Prostate gland (tissue), 2 donors: Measurements from ENCODE around the gene KIAA1328. TPM values are rescaled to one million over a fixed set of nuclear protein-coding genes. Genes with fewer than 3 reads are reported as not detected.

ENCODE experiments used
- DNase-seq: peaks from one replicate; pipeline ENCODE4 v3.0.0-alpha.2; 2019; ENCODE audit warnings: low spot score
- H3K27ac ChIP-seq, 2 donors: fragments of 200-600 bp; sonication (generic); 2 replicates each; pipeline ENCODE4 v1.5.1; 2017 to 2019
- H3K27me3 ChIP-seq: fragments of 200-600 bp; sonication (generic); replicated peaks from 2 replicates; pipeline ENCODE4 v1.5.1; 2019; ENCODE audit not compliant: insufficient read depth
- H3K36me3 ChIP-seq, 2 donors: fragments of 200-600 bp; sonication (generic); 1 replicate in 1 of 2; 2 replicates in 1 of 2; pipeline versions ENCODE4 v1.5.1 to v1.8.1; 2017 to 2019
- H3K4me1 ChIP-seq: fragments of 200-600 bp; sonication (generic); replicated peaks from 2 replicates; pipeline ENCODE4 v1.5.1; 2019
- H3K4me3 ChIP-seq, 2 donors: fragments of 200-600 bp; sonication (generic); 2 replicates each; pipeline ENCODE4 v1.5.1; 2017 to 2019
- H3K9me3 ChIP-seq: fragments of 200-600 bp; sonication (generic); 2 replicates; pipeline ENCODE4 v1.5.1; 2017
- POLR2A ChIP-seq: fragments of 450-650 bp; IDR thresholded peaks from one replicate; pipeline ENCODE4 v1.6.1; 2016; ENCODE audit warnings: antibody characterized with exemption, mild to moderate bottlenecking
- POLR2AphosphoS5 ChIP-seq: sonication (generic); formaldehyde crosslinking; IDR thresholded peaks from one replicate; pipeline ENCODE4 v1.6.1; 2017; ENCODE audit warnings: antibody characterized with exemption
- WGBS: methylation state at CpG from one replicate; pipeline ENCODE4 v1.1.5; 2018; 5-methylcytosine and 5-hydroxymethylcytosine counted together
- intact Hi-C: fragments of 100-400 bp; cut with DNase I; formaldehyde crosslinking; loops from one replicate; pipeline ENCODE4 v1.14.2; 2022
- total RNA-seq, 2 donors: library from RNA; depleted of rRNA; stranded (reverse); fragments of >200 nt; gene quantifications; one replicate each; pipeline ENCODE4 v1.1.0, GENCODE V29; 2016
- TF ChIP-seq, protein P1 (sequence below), 4 experiments: fragments of 200-600 bp in 2 of 4; fragments of 450-650 bp in 2 of 4; sonication (generic) in 2 of 4; IDR thresholded peaks; 1 replicate in 3 of 4; 2 replicates in 1 of 4; pipeline ENCODE4 v1.5.1; 2016 to 2019; ENCODE audit warnings: antibody characterized with exemption in 4 of 4, mild to moderate bottlenecking in 2 of 4, moderate library complexity in 2 of 4

KIAA1328 gene
- total RNA-seq, 2 donors from 2014 or later, result 8.7 to 13.7 TPM

DNA sequence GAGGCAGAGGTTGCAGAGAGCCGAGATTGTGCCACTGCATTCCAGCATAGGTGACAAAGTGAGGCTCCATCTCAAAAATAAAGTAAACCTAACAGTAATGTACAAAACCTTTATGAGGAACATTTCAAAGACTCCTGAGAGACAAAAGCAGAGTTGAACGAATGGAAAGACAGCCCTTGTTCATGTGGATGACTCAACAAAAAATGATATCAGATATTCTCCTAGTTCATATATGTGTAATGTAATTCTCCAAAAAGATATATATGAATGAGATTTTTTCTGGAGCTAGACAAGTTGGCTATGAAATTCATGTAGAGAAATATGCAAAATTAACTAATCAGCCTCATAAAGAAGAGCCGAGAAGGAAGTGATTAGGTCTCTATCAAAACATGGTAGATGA lies 61.7 kb downstream of the KIAA1328 start:
- TF ChIP-seq POLR2A, result no peak
- TF ChIP-seq POLR2AphosphoS5, result no peak
- TF ChIP-seq, protein P1, sequence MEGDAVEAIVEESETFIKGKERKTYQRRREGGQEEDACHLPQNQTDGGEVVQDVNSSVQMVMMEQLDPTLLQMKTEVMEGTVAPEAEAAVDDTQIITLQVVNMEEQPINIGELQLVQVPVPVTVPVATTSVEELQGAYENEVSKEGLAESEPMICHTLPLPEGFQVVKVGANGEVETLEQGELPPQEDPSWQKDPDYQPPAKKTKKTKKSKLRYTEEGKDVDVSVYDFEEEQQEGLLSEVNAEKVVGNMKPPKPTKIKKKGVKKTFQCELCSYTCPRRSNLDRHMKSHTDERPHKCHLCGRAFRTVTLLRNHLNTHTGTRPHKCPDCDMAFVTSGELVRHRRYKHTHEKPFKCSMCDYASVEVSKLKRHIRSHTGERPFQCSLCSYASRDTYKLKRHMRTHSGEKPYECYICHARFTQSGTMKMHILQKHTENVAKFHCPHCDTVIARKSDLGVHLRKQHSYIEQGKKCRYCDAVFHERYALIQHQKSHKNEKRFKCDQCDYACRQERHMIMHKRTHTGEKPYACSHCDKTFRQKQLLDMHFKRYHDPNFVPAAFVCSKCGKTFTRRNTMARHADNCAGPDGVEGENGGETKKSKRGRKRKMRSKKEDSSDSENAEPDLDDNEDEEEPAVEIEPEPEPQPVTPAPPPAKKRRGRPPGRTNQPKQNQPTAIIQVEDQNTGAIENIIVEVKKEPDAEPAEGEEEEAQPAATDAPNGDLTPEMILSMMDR (IDR thresholded peaks at IDR 0.05), result no peak
- H3K27ac ChIP-seq, result no peak overlapping the region

GRCh38 chr18:36893227-36893626 lies 64.3 kb downstream of the KIAA1328 start:
- H3K27me3 ChIP-seq, result no peaks in the 10 kb centered on the region
- H3K4me3 ChIP-seq, result no peak overlapping the region
- intact Hi-C loops, result no loop called here
- 98% methylated on average over 5 of the region's 5 CpGs for WGBS
- no peaks in the 10 kb centered on the region for H3K9me3 ChIP-seq
- DNase-seq, result no peak
- H3K27ac ChIP-seq, result no peak overlapping the region
- TF ChIP-seq POLR2AphosphoS5, result no peak
- TF ChIP-seq POLR2A, result no peak
- TF ChIP-seq, protein P1 (IDR thresholded peaks at IDR 0.05), result no peak
- no peaks in the 10 kb centered on the region for H3K4me1 ChIP-seq
- no peaks in the 10 kb centered on the region for H3K36me3 ChIP-seq

More for the DNA sequence above, 61.7 kb downstream of the KIAA1328 start:
- Histone ChIP-seq H3K27me3 (no peaks in the 10 kb centered on the region), H3K4me1 (no peaks in the 10 kb centered on the region), H3K9me3 (no peaks in the 10 kb centered on the region), H3K36me3 (no peaks in the 10 kb centered on the region), H3K4me3 (no peak overlapping the region)
- intact Hi-C loops, result no loop called here
- 97% methylated on average over 3 of the region's 3 CpGs for WGBS
- no peak for DNase-seq

GRCh38 chr18:36895606-36896005 lies 66.7 kb downstream of the KIAA1328 start:
- TF ChIP-seq, protein P1 (IDR thresholded peaks at IDR 0.05), result no peak
- TF ChIP-seq POLR2AphosphoS5 (no peak), POLR2A (no peak)
- no peak for DNase-seq
- intact Hi-C loops, result no loop called here
- Histone ChIP-seq H3K27ac (no peak overlapping the region), H3K4me1 (no peaks in the 10 kb centered on the region), H3K9me3 (no peaks in the 10 kb centered on the region), H3K36me3 (no peaks in the 10 kb centered on the region), H3K27me3 (no peaks in the 10 kb centered on the region), H3K4me3 (no peak overlapping the region)
- WGBS, result 93% methylated on average over 4 of the region's 4 CpGs

- intact Hi-C loops, result no loop called here
- no peak overlapping the region for H3K27ac ChIP-seq
- WGBS, result 82% methylated on average over 1 of the region's 1 CpG
- H3K4me1 ChIP-seq, result no peaks in the 10 kb centered on the region
- DNase-seq, result no peak
- no peaks in the 10 kb centered on the region for H3K9me3 ChIP-seq
- H3K27me3 ChIP-seq, result no peaks in the 10 kb centered on the region
- no peaks in the 10 kb centered on the region for H3K36me3 ChIP-seq
- no peak overlapping the region for H3K4me3 ChIP-seq
- no peak for TF ChIP-seq POLR2AphosphoS5
- TF ChIP-seq POLR2A, result no peak
- TF ChIP-seq, protein P1 (IDR thresholded peaks at IDR 0.05), result no peak
Measured at GRCh38 chr18:36897253-36897652, 68.3 kb downstream of the KIAA1328 start.

DNA sequence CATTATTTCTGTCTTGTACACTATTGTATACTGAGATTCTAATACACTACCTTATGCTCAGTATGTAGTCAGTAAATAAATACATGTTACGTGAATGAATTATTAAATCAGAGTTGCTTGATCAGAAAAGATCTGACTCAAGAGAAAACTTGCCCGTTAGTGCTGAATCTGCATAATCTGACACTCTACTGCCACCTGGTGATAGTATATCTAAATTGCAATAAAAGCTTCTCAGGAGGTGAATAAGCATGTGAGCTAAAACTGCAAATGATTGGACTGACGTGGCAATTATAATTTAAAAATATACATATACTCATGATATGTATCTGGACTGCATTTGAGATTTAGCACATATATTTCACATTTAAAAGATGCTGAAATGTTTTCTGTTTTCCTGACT lies 70.4 kb downstream of the KIAA1328 start:
- no peaks in the 10 kb centered on the region for H3K27me3 ChIP-seq
- no peaks in the 10 kb centered on the region for H3K9me3 ChIP-seq
- H3K4me1 ChIP-seq, result no peaks in the 10 kb centered on the region
- H3K36me3 ChIP-seq, result no peaks in the 10 kb centered on the region
- DNase-seq, result no peak
- TF ChIP-seq POLR2AphosphoS5, result no peak
- TF ChIP-seq, protein P1 (IDR thresholded peaks at IDR 0.05), result no peak
- no peak for TF ChIP-seq POLR2A
- intact Hi-C loops, result no loop called here
- H3K27ac ChIP-seq, result no peak overlapping the region
- H3K4me3 ChIP-seq, result no peak overlapping the region
- 98% methylated on average over 3 of the region's 3 CpGs for WGBS
